GM18870 (cell line): ENCODE measurements around the gene ATP4A.

Experiments
- ATAC-seq: cut with Tn5 transposase; IDR thresholded peaks from one replicate; pipeline ENCODE4 v1.9.1; 2021; ENCODE audit warnings: moderate library complexity; ENCODE audit not compliant: unreplicated experiment

ATP4A gene

GRCh38 chr19:35566738-35567137, 3.3 kb upstream of the ATP4A start:
- ATAC-seq = no peak

DNA sequence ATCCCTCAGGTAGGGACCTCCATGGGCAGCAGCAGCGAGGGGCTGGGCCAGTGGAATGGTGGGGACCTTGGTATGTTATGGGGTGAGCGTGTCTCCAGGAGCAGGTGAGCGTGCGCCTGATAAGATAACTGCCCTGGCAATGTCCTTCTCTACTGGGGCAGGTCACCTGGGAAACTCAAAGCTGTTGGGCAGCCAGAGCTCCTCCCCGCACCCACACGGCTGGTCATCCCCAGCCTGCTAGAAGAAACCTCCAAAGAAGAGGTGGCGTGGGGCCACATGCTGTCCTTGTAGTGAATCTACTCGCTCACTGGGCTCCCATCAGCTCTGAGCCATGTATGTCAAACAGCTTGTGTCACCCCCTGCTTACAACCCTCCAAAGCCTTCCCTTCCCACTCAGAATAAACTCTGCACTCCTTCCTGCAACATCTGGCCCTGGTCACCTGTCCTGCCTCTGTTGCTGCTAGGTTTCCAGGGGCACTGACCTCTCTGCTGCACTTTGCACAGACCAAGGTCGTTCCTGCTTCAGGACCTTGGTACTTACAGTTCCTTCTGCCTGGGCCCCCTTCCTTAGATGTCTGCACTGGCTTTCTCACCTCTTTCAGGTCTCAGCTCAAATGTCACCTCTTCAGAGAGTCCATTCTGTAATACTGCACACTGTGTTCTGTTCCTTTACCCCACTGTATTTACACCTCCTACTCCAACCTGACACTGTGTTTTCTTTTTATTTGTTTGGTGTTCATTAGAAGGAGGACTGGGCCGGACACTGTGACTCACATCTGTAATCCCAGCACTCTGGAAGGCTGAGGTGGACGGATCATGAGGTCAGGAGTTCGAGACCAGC, 1.8 kb upstream of the ATP4A start:
- ATAC-seq = no peak

DNA sequence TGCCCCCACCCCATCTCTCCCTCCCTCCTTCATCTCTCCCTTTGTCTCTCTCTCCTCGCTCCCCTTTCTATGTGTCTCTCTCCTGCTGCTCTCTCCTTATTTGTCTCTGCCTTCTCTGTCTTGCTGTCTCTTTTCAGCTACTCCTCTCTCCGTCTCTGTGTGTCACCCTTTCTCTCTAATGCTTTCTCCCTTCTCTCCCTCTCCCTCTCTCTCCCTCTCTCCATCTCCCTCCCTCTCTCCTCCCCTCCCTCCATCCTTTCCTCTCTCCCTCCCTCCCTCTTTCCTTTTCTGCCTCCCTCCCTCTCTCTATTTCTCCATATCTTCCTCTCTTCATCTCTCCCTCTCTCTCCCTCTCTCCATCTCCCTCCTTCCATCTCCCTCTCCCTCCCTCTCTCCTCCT, 682 bp downstream of the ATP4A start:
- no peak for ATAC-seq

DNA sequence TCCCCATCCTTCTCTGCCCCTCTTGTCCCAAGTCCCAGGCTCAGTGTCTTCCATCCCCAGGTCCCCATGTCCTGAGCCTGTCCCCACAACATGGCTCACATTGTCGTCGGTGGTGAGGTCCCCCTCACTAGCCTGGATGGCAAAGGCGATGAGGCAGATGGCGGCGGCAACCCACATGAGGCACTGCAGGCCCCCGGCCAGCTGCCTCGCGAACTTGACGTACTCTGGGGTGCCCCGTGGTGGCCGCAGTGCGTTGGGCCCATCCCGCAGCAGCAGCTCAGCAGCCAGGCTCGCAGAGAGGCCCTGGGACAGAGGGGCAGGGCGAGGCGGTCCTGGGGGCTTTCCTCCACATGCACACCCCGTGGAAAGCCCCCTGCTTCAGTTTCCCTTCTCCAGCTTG, 1.1 kb downstream of the ATP4A start:
- ATAC-seq = no peak

DNA sequence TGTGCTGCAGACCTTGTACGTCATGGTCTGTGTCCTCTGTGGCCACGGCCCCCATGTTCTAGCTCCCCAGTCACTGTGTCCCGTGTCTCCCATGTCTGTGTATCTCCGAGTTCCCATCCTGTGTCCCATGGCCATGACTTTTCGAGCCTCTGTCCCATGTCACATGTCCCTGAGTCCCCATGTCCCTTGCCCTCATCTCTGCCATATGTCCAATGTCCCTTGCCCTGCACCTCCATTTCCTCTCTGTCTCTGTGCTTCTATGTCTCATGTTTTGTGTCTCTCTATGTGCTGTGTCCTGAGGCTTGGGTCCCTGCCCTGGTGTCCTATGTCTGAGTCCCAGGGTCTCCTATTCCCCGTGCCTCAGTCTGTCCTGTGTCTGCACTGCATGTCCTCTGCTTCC, 2.0 kb downstream of the ATP4A start:
- ATAC-seq = no peak

DNA sequence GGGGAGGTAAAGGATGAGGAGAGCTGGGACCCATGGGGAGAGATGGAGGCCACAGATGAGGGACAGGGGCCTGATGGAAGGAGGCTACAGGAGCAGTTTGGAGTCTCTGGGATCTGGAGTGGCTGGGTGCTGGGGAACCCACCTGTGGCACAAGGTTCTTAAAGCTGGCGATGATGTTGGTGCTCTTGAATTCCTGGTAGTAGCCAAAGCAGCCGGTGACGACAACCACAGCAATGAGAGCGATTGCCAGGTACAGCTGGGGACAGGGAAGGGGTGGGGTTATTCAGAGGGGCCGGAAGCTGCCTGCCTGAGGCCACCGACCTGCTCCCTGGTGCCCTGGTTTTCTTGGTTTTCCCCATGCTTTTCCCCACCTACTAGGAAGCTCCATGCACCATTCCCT, 2.8 kb downstream of the ATP4A start:
- no peak for ATAC-seq

GRCh38 chr19:35560271-35560670, 3.2 kb downstream of the ATP4A start:
- ATAC-seq = no peak

DNA sequence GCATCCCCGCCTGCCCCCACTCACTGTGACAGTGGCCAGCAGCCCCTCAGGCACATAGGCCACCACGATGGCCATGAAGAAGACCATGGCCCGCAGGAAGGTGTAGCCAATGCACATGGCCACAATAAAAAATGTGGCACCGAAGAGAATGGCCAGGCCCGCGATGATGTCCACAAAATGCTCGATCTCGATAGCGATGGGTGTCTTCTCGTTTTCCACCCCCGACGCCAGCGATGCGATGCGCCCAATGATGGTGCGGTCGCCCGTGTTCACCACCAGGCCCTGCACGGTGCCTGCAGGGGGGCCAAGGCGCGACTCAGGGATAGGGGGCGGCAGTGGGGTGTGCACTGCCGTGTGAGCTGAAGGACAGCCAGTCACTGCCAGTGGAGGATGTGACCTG, 3.7 kb downstream of the ATP4A start:
- ATAC-seq = no peak

- no peak for ATAC-seq
Measured at GRCh38 chr19:35559281-35559659, 4.2 kb downstream of the ATP4A start.

DNA sequence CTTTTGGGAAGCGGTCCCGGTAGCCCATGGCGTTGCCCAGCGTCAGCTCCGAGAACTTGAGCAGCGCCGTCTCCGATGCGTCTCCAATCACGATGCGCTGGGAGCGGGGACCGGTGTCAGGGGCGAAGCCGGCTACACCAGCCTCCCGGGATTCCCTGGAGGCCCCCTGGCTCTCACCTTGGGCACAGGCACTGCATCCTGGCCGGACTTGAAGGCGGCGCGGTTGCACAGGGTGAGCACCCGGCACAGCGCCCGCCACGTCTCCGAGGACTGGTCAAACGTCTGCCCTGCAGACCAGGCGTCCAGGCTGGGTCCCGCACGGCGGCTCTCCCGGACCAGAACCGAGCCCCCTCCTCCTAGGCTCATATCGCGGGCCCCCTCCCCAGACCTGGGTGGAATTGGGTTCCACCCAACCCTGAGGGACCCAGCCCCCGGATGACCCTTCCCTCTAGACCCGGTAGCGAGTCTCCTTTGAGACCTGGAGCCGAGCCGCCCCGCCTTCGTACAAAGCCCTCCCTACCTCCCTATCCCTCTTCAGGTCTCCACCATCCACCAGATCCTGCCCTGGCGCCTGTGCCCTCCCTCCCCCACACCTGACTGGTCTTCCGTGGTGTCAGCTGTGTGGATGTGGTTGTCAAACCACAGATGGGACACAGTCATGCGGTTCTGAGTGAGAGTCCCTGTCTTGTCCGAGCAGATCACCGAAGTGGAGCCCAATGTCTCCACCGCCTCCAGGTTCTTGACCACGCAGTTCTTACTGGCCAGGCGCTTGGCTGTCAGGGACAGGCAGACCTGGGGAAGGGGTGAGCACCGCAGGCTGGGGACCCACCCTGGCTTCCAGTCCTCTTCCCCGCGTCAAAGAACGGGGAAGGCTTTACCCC, 4.8 kb downstream of the ATP4A start:
- no peak for ATAC-seq

- no peak for ATAC-seq
Measured at GRCh38 chr19:35557539-35558399, 5.7 kb downstream of the ATP4A start.

DNA sequence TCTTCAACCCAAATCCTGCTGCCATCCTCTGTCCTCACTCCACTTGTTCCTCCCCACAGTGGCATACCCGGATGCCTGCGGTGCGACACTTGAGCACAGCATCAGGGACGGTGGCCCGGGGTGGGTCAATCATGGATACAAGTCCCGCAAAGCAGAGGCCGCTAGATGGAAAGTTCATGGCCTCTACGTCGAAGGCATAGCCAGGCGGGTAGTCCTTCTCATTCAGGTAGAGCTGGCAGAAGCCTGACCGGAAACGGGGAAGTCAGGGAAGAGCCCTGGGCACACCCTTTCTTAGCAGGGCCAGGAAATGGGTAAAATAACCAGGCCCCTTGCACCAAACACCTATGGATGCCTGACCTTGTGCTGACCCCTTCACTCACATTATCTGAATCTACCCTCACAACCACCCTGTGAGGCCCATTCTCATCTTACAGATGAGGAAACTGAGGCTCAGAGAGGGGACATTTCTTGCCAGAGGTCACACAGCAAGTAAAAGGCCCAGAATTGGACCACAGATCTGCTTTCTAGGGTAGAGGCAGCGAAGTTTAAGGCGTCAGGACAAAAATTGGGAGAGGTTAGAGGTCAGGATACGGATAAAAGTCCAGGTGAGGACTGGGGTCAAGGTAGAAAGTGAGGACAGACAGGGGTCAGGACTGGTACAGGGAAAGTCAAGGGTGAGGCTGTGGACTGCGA, 6.5 kb downstream of the ATP4A start:
- ATAC-seq = no peak

DNA sequence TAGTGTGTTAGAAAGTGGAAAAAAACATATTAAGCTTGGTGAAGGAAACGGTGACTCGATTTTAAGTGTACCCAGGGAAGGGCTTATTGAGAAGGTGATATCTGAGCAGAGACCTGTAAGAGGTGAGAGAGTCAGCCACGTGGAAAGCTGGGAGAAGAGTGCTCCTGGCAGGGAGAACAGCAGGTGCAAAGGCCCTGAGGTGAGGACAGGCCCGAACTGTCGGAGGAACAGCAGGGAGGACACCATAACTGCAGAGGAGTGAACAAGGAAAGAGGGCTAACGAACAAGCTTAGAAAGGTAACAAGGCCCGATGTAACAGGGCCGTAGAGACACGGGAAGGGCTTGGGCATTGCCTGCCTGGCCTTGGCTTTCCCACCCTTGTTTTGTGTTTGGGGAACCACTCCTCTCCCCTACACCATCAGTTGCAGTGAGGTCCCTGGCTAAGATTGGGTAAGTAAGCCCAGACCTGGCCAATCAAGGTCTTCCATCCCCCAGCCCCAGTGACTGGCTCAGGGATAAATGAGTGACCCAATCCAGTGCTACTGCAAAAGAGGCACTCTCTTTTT, 7.3 kb downstream of the ATP4A start:
- ATAC-seq = no peak

GRCh38 chr19:35555301-35556005, 8.0 kb downstream of the ATP4A start:
- no peak for ATAC-seq

DNA sequence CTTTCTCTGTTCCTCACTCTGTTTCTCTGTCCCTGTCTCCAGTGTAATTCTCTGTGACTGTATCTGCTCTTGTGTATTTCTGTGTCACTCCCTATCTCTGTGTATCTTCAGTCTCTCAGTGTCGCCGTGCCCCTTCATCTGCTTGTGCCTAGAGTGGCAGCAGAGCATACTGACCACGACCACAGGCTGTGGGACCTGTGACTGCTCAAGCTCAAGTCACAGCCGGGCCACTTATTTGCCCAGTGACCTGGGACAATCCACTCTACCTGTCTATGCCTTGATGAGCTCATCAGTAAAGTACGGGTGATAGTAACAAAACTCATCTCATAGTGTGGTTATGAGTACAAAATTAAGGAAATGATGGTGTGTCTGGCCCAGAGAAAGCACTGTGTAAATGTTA, 9.4 kb downstream of the ATP4A start:
- no peak for ATAC-seq

DNA sequence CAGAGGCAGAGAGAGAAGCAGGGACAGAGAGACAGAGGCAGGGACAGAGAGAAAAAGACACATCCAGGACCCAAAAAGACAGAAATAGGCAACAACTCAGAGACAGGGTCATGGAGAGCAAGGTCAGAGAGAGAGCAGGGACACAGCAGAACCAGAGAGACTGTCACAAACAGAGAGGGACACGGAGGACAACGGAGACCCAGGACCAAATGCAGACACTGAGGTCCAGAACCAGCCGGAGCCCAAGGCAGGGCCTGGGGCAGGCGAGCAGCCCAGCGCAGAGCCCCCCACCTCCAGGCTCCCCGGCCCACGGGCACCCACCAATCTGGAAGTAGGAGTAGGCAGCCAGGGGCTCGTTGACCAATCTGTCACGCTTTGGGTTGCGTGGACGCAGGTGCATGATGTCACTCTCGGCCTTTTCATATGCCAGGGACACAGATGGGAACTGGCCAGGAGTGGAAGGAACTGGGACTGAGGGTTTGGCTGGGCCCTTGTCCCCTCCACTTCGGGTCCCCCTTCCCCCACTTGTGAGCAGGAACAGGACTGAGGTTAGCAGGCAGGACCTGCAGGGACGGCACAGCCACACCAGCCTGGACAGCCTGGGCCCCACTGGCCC, 10.0 kb downstream of the ATP4A start:
- ATAC-seq = no peak

DNA sequence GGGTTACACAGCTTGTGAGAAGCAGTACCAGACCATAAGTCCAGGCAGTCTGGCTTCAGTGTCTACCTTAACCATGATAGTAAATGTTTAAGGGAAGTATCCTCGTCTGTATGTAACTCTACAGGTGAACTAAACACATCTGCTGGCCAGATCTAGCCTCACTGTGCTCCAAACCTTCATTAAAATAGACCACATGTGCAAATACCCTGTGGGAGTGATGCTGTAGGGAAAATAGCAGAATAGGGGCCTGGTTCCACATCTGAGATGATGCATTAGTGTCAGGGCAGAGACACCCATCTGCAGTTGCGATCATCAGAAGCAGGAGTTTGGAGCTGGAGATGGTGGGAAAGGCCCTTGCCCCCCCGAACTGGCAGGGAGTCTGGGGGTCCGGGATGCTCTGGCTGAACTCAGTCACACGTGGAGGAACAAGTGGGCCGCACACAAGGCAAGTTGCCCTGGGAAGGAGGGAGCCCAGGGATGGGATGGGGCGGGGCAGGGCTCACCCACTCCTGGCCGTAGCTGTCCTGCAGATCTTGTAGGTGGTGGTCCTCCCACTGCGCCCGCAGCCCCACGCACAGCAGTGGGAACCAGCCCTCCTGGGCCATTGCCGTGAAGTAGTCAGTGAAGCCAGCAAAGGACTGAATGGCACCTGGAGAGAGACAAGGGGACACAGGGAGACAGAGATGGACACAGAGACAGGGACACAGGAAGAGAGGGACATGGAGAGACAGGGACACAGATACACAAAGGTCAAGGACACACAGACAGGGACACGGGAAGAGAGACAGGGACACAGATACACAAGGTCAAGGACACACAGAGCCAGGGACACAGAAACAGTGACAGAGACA, 10.7 kb downstream of the ATP4A start:
- no peak for ATAC-seq

DNA sequence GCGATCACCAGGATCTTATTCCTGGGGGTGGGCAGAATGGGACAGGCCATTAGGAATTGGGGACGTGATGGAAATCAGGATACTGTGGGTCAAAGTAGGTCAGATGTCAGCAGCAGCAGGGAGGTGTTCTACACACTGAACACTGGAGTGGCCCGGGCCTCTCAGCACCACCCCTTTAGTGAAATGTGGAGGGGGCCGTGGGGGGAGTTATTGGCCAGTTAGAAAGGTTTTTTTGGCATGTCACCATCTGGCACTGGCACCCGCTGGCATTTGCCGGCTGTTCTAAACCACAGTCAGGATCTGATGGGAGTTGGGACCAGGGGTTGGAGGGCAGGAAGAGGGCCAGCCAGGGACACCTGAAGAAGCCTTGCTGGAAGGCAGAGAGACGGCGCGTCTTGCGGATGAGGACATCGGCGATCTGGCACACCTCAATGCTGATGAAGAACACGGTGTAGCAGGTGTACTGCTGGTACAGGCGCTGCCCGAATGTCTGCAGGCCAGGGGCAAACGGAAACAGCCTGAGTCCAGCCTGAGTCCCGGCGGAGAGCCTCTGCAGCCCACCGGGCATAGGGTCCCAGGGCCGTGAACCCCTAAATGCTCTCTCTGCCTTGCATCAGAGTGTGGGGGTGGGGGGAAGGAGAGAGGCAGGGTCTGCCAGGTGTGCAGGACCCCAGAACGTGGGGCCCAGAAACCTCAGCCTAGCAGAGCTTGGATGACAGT, 12.2 kb downstream of the ATP4A start:
- no peak for ATAC-seq
